HG03342 (cell line): ENCODE data around the gene CCDC7.
"Not testable (repeated sequence)": the region's sequence is repeated elsewhere in the genome, so short reads cannot be mapped to it uniquely, and the experiment has no call there.

Source experiments
- ATAC-seq: cut with Tn5 transposase; IDR thresholded peaks from one replicate; pipeline ENCODE4 v1.9.1; 2021; ENCODE audit warnings: mild to moderate bottlenecking, moderate library complexity; ENCODE audit not compliant: unreplicated experiment

The CCDC7 gene

GRCh38 chr10:32548208-32548607 is 102.3 kb downstream of the CCDC7 start:
- no peak for ATAC-seq

GRCh38 chr10:32556783-32557395 is 110.9 kb downstream of the CCDC7 start:
- no peak for ATAC-seq

GRCh38 chr10:32562695-32563094 is 116.8 kb downstream of the CCDC7 start:
- ATAC-seq = not testable (repeated sequence)

- no peak for ATAC-seq
Measured at GRCh38 chr10:32577448-32577847, 131.5 kb downstream of the CCDC7 start.

GRCh38 chr10:32582946-32583345 is 137.0 kb downstream of the CCDC7 start:
- no peak for ATAC-seq

- ATAC-seq = not testable (repeated sequence)
Measured at GRCh38 chr10:32598022-32598421, 152.1 kb downstream of the CCDC7 start.

- no peak for ATAC-seq
Measured at GRCh38 chr10:32600317-32600716, 154.4 kb downstream of the CCDC7 start.

GRCh38 chr10:32601562-32601961 is 155.6 kb downstream of the CCDC7 start:
- ATAC-seq = not testable (repeated sequence)

GRCh38 chr10:32605787-32606186 is 159.8 kb downstream of the CCDC7 start:
- ATAC-seq = no peak

- not testable (repeated sequence) for ATAC-seq
Measured at GRCh38 chr10:32610543-32610942, 164.6 kb downstream of the CCDC7 start.

GRCh38 chr10:32616438-32616837 is 170.5 kb downstream of the CCDC7 start:
- ATAC-seq = no peak

GRCh38 chr10:32618482-32618881 is 172.5 kb downstream of the CCDC7 start:
- no peak for ATAC-seq

GRCh38 chr10:32621969-32622368 is 176.0 kb downstream of the CCDC7 start:
- no peak for ATAC-seq

- no peak for ATAC-seq
Measured at GRCh38 chr10:32622409-32622808, 176.5 kb downstream of the CCDC7 start.

- no peak for ATAC-seq
Measured at GRCh38 chr10:32627183-32627582, 181.2 kb downstream of the CCDC7 start.

GRCh38 chr10:32629910-32630309 is 184.0 kb downstream of the CCDC7 start:
- no peak for ATAC-seq

GRCh38 chr10:32646535-32646934 is 200.6 kb downstream of the CCDC7 start:
- no peak for ATAC-seq

- ATAC-seq = peak; percentile 67
Measured at GRCh38 chr10:32650246-32650655, 204.3 kb downstream of the CCDC7 start.

GRCh38 chr10:32657430-32657829 is 211.5 kb downstream of the CCDC7 start:
- not testable (repeated sequence) for ATAC-seq

GRCh38 chr10:32661346-32661745 is 215.4 kb downstream of the CCDC7 start:
- no peak for ATAC-seq

GRCh38 chr10:32680803-32681557 is 235.0 kb downstream of the CCDC7 start:
- ATAC-seq = no peak

- ATAC-seq = no peak
Measured at GRCh38 chr10:32684291-32684690, 238.4 kb downstream of the CCDC7 start.
